ENCODE measurements around the gene CR1L. TPM values are rescaled to one million over a fixed set of nuclear protein-coding genes. Genes with fewer than 3 reads are reported as not detected.

CR1L gene
- total and polyA plus RNA-seq, 9 of the 15 experiments (the other 6 are each of a cell fraction or from before 2014, with no cell fraction given): 10.1 to 74.8 (median 34.3) TPM

DNA sequence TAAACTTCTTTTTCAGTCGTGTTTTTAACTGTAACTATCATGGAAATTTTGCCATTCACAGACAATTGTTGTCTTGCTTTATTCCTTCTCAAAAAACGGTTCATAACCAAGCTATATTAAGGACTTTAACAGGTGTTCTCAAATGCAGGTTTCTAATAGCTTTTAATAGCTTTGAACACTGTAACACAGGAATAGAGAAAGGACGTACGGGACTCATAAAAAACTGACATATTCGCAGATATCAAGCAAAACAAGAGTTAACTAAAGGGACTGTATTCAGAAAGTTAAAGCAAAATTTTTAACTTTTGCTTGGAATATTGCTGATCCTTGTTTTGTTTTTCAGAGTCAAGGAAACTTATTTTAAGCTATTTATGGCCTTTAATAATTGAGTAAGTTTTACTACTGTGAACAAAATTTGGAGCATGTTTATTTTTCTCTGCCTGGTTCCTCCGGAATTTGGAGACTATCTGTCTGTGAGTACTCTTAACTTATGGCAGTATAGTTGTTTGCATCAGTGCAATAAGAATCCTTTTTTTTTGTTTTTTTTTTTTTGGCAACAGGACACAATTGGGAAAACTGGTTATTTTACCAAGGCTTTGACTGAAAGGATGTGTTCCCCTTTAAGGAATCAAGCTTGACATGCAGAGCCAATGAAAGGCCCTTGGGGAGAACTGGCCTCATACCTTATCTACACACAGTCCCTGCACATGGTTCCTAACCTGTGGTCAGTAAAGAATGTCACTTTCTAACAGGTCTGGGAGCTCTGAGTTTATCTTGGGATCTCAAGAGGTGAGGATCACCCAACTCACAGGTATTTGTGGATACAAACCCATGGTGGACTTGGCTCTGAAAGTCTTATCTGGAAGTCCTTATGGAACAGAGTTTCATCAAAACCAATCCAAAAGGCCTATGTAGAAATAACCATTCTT lies 101.2 kb downstream of the CR1L start (continued):
- TF ChIP-seq, protein P1, sequence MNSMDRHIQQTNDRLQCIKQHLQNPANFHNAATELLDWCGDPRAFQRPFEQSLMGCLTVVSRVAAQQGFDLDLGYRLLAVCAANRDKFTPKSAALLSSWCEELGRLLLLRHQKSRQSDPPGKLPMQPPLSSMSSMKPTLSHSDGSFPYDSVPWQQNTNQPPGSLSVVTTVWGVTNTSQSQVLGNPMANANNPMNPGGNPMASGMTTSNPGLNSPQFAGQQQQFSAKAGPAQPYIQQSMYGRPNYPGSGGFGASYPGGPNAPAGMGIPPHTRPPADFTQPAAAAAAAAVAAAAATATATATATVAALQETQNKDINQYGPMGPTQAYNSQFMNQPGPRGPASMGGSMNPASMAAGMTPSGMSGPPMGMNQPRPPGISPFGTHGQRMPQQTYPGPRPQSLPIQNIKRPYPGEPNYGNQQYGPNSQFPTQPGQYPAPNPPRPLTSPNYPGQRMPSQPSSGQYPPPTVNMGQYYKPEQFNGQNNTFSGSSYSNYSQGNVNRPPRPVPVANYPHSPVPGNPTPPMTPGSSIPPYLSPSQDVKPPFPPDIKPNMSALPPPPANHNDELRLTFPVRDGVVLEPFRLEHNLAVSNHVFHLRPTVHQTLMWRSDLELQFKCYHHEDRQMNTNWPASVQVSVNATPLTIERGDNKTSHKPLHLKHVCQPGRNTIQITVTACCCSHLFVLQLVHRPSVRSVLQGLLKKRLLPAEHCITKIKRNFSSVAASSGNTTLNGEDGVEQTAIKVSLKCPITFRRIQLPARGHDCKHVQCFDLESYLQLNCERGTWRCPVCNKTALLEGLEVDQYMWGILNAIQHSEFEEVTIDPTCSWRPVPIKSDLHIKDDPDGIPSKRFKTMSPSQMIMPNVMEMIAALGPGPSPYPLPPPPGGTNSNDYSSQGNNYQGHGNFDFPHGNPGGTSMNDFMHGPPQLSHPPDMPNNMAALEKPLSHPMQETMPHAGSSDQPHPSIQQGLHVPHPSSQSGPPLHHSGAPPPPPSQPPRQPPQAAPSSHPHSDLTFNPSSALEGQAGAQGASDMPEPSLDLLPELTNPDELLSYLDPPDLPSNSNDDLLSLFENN (IDR thresholded peaks at IDR 0.05; ENCODE audit: low read depth in 2 of 2, low read length in 2 of 2): 0 out of 4 replicates have a peak, but pooled peaks of 1 of the 2 experiments have one; percentile 25
- TF ChIP-seq TAF7 (tag; IDR thresholded peaks at IDR 0.05) (no peak), TBL1XR1 (IDR thresholded peaks at IDR 0.05; ENCODE audit: low read length in 2 of 2) (peak in 1 of 2 experiments; percentile 58; a peak in 2 of 4 replicates), RB1 (IDR thresholded peaks at IDR 0.05; ENCODE audit: low read depth) (no peak), ILF3 (IDR thresholded peaks at IDR 0.05; ENCODE audit: borderline replicate concordance) (no peak), SREBF2 (CRISPR knock-in tag; IDR thresholded peaks at IDR 0.05) (0 out of 2 replicates have a peak, but pooled peaks have one; percentile 86), ARID4B (CRISPR knock-in tag; IDR thresholded peaks at IDR 0.05) (no peak), ZSCAN32 (CRISPR knock-in tag; IDR thresholded peaks at IDR 0.05) (no peak), ZNF140 (CRISPR knock-in tag; IDR thresholded peaks at IDR 0.05) (no peak), RBM25 (IDR thresholded peaks at IDR 0.05; ENCODE audit: low read depth, low read length, severe bottlenecking) (no peak), TCFL5 (CRISPR knock-in tag; conservative IDR thresholded peaks at IDR 0.05) (no peak)
- TF ChIP-seq, protein P2, sequence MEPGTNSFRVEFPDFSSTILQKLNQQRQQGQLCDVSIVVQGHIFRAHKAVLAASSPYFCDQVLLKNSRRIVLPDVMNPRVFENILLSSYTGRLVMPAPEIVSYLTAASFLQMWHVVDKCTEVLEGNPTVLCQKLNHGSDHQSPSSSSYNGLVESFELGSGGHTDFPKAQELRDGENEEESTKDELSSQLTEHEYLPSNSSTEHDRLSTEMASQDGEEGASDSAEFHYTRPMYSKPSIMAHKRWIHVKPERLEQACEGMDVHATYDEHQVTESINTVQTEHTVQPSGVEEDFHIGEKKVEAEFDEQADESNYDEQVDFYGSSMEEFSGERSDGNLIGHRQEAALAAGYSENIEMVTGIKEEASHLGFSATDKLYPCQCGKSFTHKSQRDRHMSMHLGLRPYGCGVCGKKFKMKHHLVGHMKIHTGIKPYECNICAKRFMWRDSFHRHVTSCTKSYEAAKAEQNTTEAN (CRISPR knock-in tag; IDR thresholded peaks at IDR 0.05): no peak
- TF ChIP-seq, protein P3, sequence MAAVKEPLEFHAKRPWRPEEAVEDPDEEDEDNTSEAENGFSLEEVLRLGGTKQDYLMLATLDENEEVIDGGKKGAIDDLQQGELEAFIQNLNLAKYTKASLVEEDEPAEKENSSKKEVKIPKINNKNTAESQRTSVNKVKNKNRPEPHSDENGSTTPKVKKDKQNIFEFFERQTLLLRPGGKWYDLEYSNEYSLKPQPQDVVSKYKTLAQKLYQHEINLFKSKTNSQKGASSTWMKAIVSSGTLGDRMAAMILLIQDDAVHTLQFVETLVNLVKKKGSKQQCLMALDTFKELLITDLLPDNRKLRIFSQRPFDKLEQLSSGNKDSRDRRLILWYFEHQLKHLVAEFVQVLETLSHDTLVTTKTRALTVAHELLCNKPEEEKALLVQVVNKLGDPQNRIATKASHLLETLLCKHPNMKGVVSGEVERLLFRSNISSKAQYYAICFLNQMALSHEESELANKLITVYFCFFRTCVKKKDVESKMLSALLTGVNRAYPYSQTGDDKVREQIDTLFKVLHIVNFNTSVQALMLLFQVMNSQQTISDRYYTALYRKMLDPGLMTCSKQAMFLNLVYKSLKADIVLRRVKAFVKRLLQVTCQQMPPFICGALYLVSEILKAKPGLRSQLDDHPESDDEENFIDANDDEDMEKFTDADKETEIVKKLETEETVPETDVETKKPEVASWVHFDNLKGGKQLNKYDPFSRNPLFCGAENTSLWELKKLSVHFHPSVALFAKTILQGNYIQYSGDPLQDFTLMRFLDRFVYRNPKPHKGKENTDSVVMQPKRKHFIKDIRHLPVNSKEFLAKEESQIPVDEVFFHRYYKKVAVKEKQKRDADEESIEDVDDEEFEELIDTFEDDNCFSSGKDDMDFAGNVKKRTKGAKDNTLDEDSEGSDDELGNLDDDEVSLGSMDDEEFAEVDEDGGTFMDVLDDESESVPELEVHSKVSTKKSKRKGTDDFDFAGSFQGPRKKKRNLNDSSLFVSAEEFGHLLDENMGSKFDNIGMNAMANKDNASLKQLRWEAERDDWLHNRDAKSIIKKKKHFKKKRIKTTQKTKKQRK (IDR thresholded peaks at IDR 0.05; ENCODE audit: borderline replicate concordance, low read depth, low read length): no peak

Measured in K562 (cell line).